Uterine smooth muscle cell (primary cell): ENCODE results near the gene PLSCR3. TPM values are rescaled to one million over a fixed set of nuclear protein-coding genes. Genes with fewer than 3 reads are reported as not detected.

Experiments used
- total RNA-seq: library from RNA; depleted of rRNA; stranded (reverse); fragments of >200 nt; gene quantifications from 2 replicates; pipeline ENCODE4 v1.2.3, GENCODE V29; 2014

PLSCR3 gene
- 11.4 and 20.5 TPM in 2 replicates for total RNA-seq

GRCh38 chr17:7394452-7395191, at the start of gene PLSCR3:
PLSCR3 (minus strand) TSS chr17:7394525; CDS start chr17:7394110, 415 bp downstream.

GRCh38 chr17:7439462-7440112, 45.3 kb upstream of the PLSCR3 start, which contains the start of gene FGF11:
FGF11 (plus strand) TSS chr17:7439512; CDS start chr17:7439621, 109 bp downstream.

GRCh38 chr17:7428557-7428956, 34.2 kb upstream of the PLSCR3 start, which contains the start of gene SPEM3:
SPEM3 (plus strand) TSS chr17:7428857; CDS start chr17:7428903, 46 bp downstream.

GRCh38 chr17:7425316-7425715, 31.0 kb upstream of the PLSCR3 start, which contains the start of gene SPEM2:
SPEM2 (plus strand) TSS chr17:7425616; CDS start chr17:7425689, 73 bp downstream.

GRCh38 chr17:7419819-7420610, 25.7 kb upstream of the PLSCR3 start, which contains the start of gene SPEM1:
SPEM1 (plus strand) TSS chr17:7420324; CDS start chr17:7420385, 61 bp downstream.

GRCh38 chr17:7407485-7408251, 13.3 kb upstream of the PLSCR3 start, which contains the start of gene NLGN2:
NLGN2 (plus strand) TSS chr17:7407845; CDS start chr17:7408256, 411 bp downstream.

GRCh38 chr17:7403977-7404736, 9.8 kb upstream of the PLSCR3 start, which contains the start of gene TMEM256:
TMEM256 (minus strand) TSS chr17:7404097; CDS start chr17:7404084, 13 bp downstream.

GRCh38 chr17:7380855-7381683, 13.3 kb downstream of the PLSCR3 start, which contains the start of gene TNK1:
TNK1 (plus strand) TSS chr17:7381089; CDS start chr17:7382927, 1,838 bp downstream.

GRCh38 chr17:7355053-7355452, 39.3 kb downstream of the PLSCR3 start, which contains the start of gene TMEM95:
TMEM95 (plus strand) TSS chr17:7355156; CDS start chr17:7355205, 49 bp downstream.

GRCh38 chr17:7351665-7352502, 42.4 kb downstream of the PLSCR3 start, which contains the start of gene KCTD11:
KCTD11 (plus strand) TSS chr17:7352162.

Other genes starting within 250 kb of the PLSCR3 start
- 1.3 and 1.4 TPM in 2 replicates for gene ASGR1, start 215.2 kb downstream of the PLSCR3 start, total RNA-seq
- 15.9 and 19.2 TPM in 2 replicates for gene DLG4, start 174.7 kb downstream of the PLSCR3 start, total RNA-seq
- 162 and 238 TPM in 2 replicates for gene ACADVL, start 174.6 kb downstream of the PLSCR3 start, total RNA-seq
- gene DVL2, start 160.0 kb downstream of the PLSCR3 start, total RNA-seq, result 95.3 and 99.5 TPM in 2 replicates
- 42.5 and 45.5 TPM in 2 replicates for gene PHF23, start 155.1 kb downstream of the PLSCR3 start, total RNA-seq
- 74.6 and 149 TPM in 2 replicates for gene GABARAP, start 152.1 kb downstream of the PLSCR3 start, total RNA-seq
- gene CTDNEP1, start 142.8 kb downstream of the PLSCR3 start, total RNA-seq, result 25.7 and 27.9 TPM in 2 replicates
- gene ELP5, start 142.3 kb downstream of the PLSCR3 start, total RNA-seq, result 33.0 and 35.5 TPM in 2 replicates
- gene CLDN7, start 132.0 kb downstream of the PLSCR3 start, total RNA-seq, result 2.1 and 4.5 TPM in 2 replicates
- gene SLC2A4, start 112.8 kb downstream of the PLSCR3 start, total RNA-seq, result under 0.01 TPM in 2 replicates
- under 0.01 TPM in 2 replicates for gene YBX2, start 99.9 kb downstream of the PLSCR3 start, total RNA-seq
- gene EIF5A, start 86.9 kb downstream of the PLSCR3 start, total RNA-seq, result 450 and 1,318 TPM in 2 replicates
- 34.6 and 43.2 TPM in 2 replicates for gene GPS2, start 79.2 kb downstream of the PLSCR3 start, total RNA-seq
- gene NEURL4, start 65.2 kb downstream of the PLSCR3 start, total RNA-seq, result 24.0 and 32.6 TPM in 2 replicates
- gene ACAP1, start 58.0 kb downstream of the PLSCR3 start, total RNA-seq, result 2.4 and 5.7 TPM in 2 replicates
- 6.5 and 9.4 TPM in 2 replicates for gene KCTD11, start 42.4 kb downstream of the PLSCR3 start, total RNA-seq
- not detected in 2 replicates for gene TMEM95, start 39.4 kb downstream of the PLSCR3 start, total RNA-seq
- under 0.01 and 0.66 TPM in 2 replicates for gene TNK1, start 13.4 kb downstream of the PLSCR3 start, total RNA-seq
- 69.7 and 102 TPM in 2 replicates for gene TMEM256, start 9.6 kb upstream of the PLSCR3 start, total RNA-seq
- gene NLGN2, start 13.3 kb upstream of the PLSCR3 start, total RNA-seq, result 8.2 and 10.7 TPM in 2 replicates
- gene SPEM1, start 25.8 kb upstream of the PLSCR3 start, total RNA-seq, result not detected in 2 replicates
- gene SPEM2, start 31.1 kb upstream of the PLSCR3 start, total RNA-seq, result not detected in 2 replicates
- gene SPEM3, start 34.3 kb upstream of the PLSCR3 start, total RNA-seq, result not detected in 2 replicates
- 1.2 and 2.2 TPM in 2 replicates for gene TMEM102, start 40.9 kb upstream of the PLSCR3 start, total RNA-seq
- 0.77 and 1.7 TPM in 2 replicates for gene FGF11, start 45.0 kb upstream of the PLSCR3 start, total RNA-seq
- 3.4 and 6.6 TPM in 2 replicates for gene CHRNB1, start 50.5 kb upstream of the PLSCR3 start, total RNA-seq
- gene ZBTB4, start 85.1 kb upstream of the PLSCR3 start, total RNA-seq, result 14.8 and 24.1 TPM in 2 replicates
- not detected in 2 replicates for gene SLC35G6, start 86.9 kb upstream of the PLSCR3 start, total RNA-seq
- 90.6 and 114 TPM in 2 replicates for gene POLR2A, start 89.8 kb upstream of the PLSCR3 start, total RNA-seq
- gene TNFSF12, start 154.5 kb upstream of the PLSCR3 start, total RNA-seq, result 6.1 and 10.0 TPM in 2 replicates
- gene TNFSF13, start 164.2 kb upstream of the PLSCR3 start, total RNA-seq, result 0.44 and 0.75 TPM in 2 replicates
- 73.1 and 83.8 TPM in 2 replicates for gene SENP3, start 167.4 kb upstream of the PLSCR3 start, total RNA-seq
- 12.8 and 16.2 TPM in 2 replicates for gene CD68, start 185.1 kb upstream of the PLSCR3 start, total RNA-seq
- gene MPDU1, start 189.3 kb upstream of the PLSCR3 start, total RNA-seq, result 77.5 and 140 TPM in 2 replicates
- gene SOX15, start 195.6 kb upstream of the PLSCR3 start, total RNA-seq, result 0.12 and 0.33 TPM in 2 replicates
- gene FXR2, start 220.4 kb upstream of the PLSCR3 start, total RNA-seq, result 62.0 and 65.4 TPM in 2 replicates
- gene SAT2, start 233.3 kb upstream of the PLSCR3 start, total RNA-seq, result 30.0 and 43.9 TPM in 2 replicates
- gene SHBG, start 235.6 kb upstream of the PLSCR3 start, total RNA-seq, result 0.11 and 0.37 TPM in 2 replicates